ENCODE measurements around the gene KCNF1. TPM values are rescaled to one million over a fixed set of nuclear protein-coding genes. Genes with fewer than 3 reads are reported as not detected.

KCNF1 gene
- total and polyA plus RNA-seq, 10 of the 15 experiments (the other 5 are each of a cell fraction or from before 2014, with no cell fraction given), result not detected

- Histone ChIP-seq H3K27me3 (replicated peaks in 1 of 2; ENCODE audit: control insufficient read depth in 2 of 2, insufficient read depth in 2 of 2, low read length in 1 of 2) (peaks cover 4% of the 10 kb centered on the region in 2 experiments; a peak in 1 of 4 replicates), H4K20me1 (ENCODE audit: control insufficient read depth, insufficient read depth) (no peaks in the 10 kb centered on the region), H3K4me2 (ENCODE audit: control insufficient read depth, insufficient read depth) (no peak overlapping the region), H3K4me1 (ENCODE audit: control insufficient read depth, insufficient read depth, low read length) (no peaks in the 10 kb centered on the region), H3K36me3 (ENCODE audit: control insufficient read depth in 2 of 2, insufficient read depth in 2 of 2, low read length in 1 of 2) (no peaks in the 10 kb centered on the region), H3K9ac (ENCODE audit: control insufficient read depth, insufficient read depth, low read length) (no peak overlapping the region), H3K4me3 (no peak overlapping the region), H3K27ac (ENCODE audit: control insufficient read depth, insufficient read depth) (no peak overlapping the region), H3K9me3 (replicated peaks; ENCODE audit: control insufficient read depth, insufficient read depth, low read length) (no peaks in the 10 kb centered on the region; the same call in 1 of the 3 replicates), H3K79me2 (ENCODE audit: control insufficient read depth, insufficient read depth, low read length) (no peaks in the 10 kb centered on the region), H2AFZ (ENCODE audit: control insufficient read depth, low read depth, low read length) (no peak overlapping the region)
- CTCF ChIA-PET, result interaction anchor here (2.8 kb wide), 1 partner anchor 55 kb away, joined by 9 read pairs; no protein-coding TSS in a partner anchor
- POLR2A ChIA-PET, result no interaction called here
- DNase-seq (ENCODE audit: low read depth, low spot score) (no peak), FAIRE-seq (no peak), ATAC-seq (no peak)
- BruUV-seq (replicated peaks), result no TSS peak
- in situ Hi-C loops (cut with MboI) (no loop called here), intact Hi-C loops (cut with micrococcal nuclease; ENCODE audit: unreplicated experiment) (no loop called here)
- RAD21 ChIA-PET (ENCODE audit: unreplicated experiment), result interaction anchor here (2.4 kb wide), 1 partner anchor 10 kb away, joined by 5 read pairs; no protein-coding TSS in a partner anchor
- WGBS (ENCODE audit: insufficient coverage, insufficient replicate concordance, low lambda C conversion rate, missing lambda C conversion rate), result 23% methylated on average over 8 of the region's 8 CpGs
- SMC1A ChIA-PET (ENCODE audit: uncharacterized antibody, unreplicated experiment), result interaction anchor here (1.0 to 1.8 kb wide), 2 partner anchors 14 to 18 kb away, joined by 3 to 4 read pairs; no protein-coding TSS in a partner anchor
- no peak for TF ChIP-seq CEBPZ (IDR thresholded peaks at IDR 0.05; ENCODE audit: low read depth, low read length)
- TF ChIP-seq USF1 (IDR thresholded peaks at IDR 0.05; ENCODE audit: borderline replicate concordance, extremely low read length, insufficient read depth, low read depth, low read length), result no peak
- no peak for TF ChIP-seq MEF2A (IDR thresholded peaks at IDR 0.05; ENCODE audit: insufficient read depth, low read depth, low read length)
- TF ChIP-seq SREBF1 (IDR thresholded peaks at IDR 0.05; ENCODE audit: low read length), result no peak
- TF ChIP-seq HCFC1 (IDR thresholded peaks at IDR 0.05; ENCODE audit: low read length), result no peak
- TF ChIP-seq MLLT1 (IDR thresholded peaks at IDR 0.05), result no peak
- no peak for TF ChIP-seq ATF2 (IDR thresholded peaks at IDR 0.05; ENCODE audit: low read length)
- no peak for TF ChIP-seq ELK1 (IDR thresholded peaks at IDR 0.05; ENCODE audit: low read depth, low read length)
- no peak for TF ChIP-seq HDGF (IDR thresholded peaks at IDR 0.05)
- no peak for TF ChIP-seq MEF2B (IDR thresholded peaks at IDR 0.05; ENCODE audit: partially characterized antibody, poor library complexity, severe bottlenecking)
- TF ChIP-seq SUZ12 (IDR thresholded peaks at IDR 0.05; ENCODE audit: unreplicated experiment), result no peak
Measured at GRCh38 chr2:10890706-10891270, 20.9 kb upstream of the KCNF1 start.
